GM19351 (cell line): ENCODE measurements around the gene MAPK13.
A peak's percentile ranks its signal among the peaks of the same experiment; 100 is the strongest.
"Not testable (repeated sequence)": the region's sequence is repeated elsewhere in the genome, so short reads cannot be mapped to it uniquely, and the experiment has no call there.

Experiments used
- ATAC-seq: cut with Tn5 transposase; IDR thresholded peaks from one replicate; pipeline ENCODE4 v1.9.1; 2021; ENCODE audit warnings: mild to moderate bottlenecking, moderate library complexity; ENCODE audit not compliant: unreplicated experiment

The MAPK13 gene

DNA sequence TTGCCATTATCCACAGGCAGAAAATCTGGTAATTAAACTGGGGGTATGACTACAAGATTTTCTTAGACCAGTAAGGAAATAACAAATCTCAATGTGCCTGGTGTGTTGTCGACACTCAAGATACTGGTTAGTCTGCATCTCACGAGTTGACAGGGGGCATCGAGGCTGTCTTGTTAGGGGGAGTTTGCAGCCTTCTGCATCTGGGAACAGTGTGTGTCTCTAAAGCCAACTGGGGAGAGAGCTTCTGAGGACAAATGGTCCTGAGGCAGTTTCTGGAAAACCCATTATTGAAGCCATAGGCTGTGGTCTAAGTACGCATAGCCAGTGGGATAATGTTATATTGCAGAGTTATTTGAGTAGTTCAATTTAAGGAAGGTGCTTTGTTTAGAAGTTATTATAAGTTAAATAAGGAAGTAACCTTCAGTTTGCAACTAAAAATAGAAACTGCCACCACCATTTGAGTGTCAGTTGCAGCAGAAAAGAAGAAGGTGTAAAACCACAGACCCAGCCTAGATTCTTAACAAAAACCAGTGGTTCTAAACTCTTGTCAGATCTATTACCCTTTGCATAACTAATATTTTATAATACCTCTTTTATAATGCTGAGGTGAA, 15.4 kb upstream of the MAPK13 start:
- peak; percentile 64 for ATAC-seq

DNA sequence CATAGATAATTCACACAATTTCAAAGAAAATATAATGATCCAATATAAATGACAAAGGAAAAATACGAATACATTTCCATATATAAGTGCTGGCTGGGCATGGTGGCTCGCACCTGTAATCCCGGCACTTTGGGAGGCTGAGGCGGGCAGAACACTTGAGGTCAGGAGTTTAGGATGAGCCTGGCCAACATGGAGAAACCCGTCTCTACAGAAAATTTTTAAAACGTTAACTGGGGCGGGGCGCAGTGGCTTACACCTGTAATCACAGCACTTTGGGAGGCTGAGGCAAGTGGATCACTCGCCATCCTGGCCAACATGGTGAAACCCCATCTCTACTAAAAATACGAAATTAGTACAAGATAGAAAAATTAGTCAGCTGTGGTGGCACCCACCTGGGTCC, 14.9 kb upstream of the MAPK13 start:
- ATAC-seq, result no peak

DNA sequence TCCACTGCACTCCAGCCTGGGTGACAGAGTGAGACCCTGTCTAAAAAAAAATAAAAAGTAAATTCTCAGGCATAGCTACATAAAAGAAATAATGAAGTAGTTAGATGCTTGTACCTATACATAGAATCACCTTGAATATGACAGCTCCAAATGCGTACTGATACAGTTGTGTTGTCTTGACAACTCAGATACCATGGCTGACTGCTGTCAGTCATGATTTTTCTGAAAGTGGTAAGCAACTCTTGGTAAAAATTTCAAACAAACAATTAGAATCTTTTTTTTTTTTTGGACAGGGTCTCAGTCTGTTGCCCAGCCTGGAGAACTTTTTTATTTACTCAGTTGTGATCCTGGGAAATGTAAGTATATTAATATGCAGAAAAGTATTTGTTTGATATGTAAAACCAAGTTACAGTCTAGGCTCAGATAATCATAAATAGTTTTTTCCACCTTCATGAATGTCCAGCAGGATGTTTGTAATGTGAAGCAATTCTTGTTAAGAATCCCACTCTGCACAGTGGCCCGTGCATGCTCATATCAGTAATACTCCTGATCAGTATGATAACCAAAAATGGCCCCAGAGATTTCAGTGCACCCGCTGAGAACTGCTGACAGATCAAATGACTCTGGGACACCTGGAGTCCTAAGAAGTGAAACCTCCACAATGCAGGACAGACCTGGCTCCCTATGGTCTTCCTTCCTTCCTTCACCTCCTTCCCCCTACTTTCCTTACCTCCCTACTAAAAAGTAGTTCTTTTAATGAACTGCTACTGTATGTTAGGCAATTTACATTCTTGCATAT, 14.0 kb upstream of the MAPK13 start:
- ATAC-seq, result no peak

DNA sequence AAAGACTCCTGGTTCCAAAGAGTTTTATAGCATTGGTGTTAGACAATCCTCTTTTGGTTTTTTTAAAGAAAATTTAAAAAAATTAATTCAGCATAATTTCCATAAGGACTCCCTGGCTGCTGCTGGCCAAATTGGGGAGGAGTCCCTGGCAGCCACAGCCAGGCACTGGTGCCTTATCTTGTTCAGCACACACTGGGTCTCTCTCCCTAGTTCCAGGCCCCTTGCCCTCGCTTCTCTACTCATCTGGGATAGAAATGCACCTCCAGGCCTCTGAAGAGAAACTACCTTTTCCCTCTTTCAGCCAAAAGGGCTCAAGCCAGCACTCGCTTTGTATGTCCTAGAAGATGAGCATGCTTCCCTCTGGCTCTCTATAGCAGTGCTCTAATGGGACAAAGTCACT, 13.4 kb upstream of the MAPK13 start:
- ATAC-seq, result no peak

DNA sequence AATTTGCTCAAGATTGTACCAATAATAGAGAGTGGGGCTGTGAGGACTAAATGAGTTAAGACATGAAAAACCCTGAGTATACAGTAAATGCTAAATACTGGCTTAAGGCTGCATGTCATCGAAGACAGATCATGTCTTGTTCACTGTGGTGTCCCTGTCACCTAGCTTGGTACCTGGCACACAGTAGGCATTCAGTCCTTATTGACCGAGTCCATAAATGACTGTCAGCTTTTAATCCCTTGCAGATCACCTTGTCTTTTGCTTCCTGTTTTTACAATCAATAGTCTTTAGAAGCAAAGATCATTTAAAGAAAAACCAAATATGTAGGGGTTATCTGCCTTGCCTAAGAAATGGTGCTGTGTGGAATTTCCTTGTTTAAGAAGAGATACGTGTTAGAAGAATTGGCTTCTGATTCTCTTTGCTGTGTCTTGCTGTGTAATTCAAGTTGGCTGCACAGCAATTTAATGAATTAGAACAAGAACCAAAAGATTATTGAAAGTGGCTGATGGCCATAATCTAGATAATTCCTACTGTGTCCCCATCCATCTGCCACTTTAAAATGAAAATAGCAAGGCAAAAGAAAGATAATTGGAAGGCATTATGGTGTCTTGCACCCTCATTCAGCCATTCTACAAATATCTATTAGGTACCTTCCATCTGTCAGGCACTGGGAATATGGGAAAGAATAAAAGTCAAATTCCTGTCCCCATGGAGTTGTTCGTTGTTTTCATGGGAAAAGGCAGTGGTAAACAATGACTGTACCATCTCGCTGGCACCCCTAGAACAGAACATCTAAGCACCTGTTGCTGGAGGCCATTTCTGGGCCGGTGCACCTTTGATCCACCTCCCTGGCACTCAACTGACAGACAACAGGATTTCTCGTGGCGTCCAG, 12.4 kb upstream of the MAPK13 start:
- no peak for ATAC-seq

DNA sequence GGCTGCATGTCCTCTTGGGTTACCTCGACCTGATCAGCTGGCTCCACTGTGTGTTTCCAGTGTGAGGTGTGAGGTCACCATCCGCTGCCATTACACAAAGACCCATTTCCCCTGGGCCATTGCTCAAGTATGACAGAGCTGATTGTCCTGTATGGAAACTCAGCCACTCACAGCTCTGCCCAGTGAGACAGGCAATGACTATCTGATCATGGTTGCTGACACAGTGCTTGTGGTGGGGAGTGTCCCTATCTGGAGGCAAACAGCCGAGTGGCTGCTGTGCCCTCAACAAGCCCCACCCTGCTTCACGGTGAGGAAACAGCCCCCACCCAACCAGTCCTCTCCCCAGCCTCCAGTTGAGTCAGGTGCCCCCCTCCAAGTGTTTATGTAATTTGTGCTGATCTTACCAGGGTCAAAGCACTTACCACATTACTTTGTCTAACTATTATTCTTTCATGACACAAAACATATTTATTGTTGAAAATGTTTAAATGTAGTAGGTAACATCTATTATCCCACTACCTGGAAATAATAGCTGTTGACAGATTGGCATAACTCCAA, 11.7 kb upstream of the MAPK13 start:
- ATAC-seq, result no peak

DNA sequence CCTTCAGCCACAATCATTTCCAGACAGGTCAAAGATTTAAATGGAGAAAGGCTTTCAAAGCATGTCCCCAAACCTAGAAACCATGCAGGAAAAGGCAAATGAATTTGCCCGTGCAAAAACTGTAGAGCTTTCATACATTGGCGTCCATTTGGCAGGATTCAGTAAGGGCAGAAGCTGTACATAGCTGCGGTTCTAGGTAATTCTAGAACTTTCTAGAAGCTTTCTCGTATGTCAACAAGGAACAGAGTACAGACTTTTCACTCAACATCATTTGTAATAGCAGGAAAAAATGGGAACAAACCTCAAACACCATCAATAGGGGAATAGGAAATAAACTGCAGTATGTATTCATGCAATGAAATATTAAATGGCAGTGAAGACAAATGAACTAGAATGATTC, 11.1 kb upstream of the MAPK13 start:
- no peak for ATAC-seq

DNA sequence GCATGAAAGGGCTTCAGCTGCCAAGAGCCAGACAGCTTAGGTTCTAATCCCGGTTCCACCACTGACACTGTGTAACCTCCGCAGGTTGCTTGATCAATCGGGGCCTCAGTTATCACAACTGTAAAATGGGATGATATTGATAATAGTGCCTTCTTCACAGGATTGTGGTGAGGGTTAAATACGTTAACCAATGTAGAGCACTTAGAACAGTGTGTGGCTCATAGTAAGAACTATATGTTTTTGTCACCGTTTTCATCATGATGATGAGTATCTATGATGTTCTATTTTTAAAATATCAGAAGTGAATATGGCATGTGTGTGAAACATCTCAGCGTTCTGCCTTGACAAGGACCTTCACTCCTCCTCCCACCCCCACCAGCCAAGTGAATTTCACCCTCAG, 10.3 kb upstream of the MAPK13 start:
- no peak for ATAC-seq

DNA sequence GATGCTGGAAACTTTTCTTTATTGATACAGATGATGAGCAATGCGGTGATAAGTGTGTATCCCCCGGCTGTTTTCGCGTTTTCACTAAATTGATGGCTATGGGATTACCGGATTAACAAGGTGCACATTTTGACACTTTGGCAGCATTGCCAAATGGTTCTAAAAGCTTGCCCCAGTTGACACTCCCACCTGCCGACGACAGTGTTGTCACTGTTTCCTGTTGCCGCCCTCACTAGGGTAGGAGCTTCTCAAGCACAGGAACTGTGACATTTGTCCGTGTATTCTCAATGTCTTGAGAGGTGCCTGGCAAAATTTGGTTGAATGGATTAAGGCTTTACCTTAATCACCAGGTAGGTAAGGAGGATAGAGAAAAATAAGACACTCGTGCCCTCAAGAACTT, 9.8 kb upstream of the MAPK13 start:
- ATAC-seq, result no peak

DNA sequence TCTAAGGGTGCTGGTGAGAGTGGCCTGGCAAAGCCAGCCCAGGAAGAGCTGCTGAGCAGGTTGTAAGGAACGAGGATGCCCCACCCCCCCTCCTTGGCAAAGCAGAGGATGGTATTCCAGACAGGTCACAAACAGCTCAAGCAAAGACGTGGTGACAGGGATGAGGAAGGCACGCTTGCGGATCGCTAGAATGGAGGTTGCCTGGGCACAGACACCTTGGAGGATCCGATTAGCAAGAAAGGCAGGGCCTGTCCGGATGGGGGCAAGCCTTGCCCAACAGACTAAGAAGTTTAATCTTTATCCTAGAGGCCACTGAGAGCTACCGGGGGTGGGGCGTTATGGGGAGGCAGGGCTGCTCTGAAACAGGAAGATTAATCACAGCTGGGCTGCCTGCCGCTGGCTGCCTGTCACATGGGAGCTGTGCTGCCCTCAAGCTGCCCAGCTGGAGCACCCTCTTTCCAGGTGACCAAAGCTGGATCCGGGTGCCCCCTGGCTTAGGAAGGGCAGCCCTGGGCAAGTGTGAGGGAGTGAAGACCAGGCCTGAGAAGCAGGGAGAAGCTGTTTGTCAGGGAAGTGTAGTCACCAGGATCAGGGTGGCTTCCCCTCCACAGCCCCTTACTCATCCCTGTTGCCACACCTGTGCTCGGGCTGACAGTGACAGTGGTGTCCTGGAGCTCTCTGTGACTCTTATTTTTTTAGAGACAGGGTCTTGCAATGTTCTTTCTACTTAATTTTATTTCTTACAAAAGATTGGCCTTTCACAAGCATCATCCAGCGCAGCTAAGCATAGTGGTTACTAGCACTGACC, 9.1 kb upstream of the MAPK13 start:
- ATAC-seq, result peak; percentile 44

DNA sequence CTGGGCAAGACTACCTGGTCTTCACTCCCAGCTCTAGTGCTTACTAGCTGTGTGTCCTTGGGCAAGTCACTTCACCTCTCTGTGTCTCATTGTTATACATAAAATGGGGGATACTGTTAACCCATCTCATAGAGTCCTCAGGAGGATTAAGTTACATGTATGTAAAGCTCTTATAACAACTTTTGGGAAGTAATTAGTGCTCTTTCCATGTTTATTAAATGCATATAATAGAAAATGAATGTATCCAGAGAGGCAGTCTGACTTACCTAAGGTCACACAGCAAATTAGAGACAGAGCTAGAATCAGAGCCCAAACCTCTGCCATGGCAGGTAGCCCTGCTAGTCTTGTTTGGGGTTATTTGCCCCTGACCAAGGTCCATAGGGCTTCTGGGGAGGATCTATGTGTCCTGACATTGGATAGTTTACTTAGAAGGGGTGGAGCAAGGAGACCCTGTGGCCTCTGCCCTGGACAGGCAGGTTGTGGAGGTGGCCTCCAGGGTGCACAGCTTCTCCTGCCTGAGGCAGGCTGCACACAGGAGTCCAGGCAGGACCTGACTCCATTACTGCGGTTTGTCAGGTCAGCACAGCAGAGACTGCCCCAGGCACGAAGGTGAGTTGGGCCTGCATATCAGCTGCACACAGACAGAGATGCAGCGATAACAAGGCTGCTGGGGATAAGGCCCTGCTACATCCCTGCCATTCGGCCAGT, 8.4 kb upstream of the MAPK13 start:
- no peak for ATAC-seq

DNA sequence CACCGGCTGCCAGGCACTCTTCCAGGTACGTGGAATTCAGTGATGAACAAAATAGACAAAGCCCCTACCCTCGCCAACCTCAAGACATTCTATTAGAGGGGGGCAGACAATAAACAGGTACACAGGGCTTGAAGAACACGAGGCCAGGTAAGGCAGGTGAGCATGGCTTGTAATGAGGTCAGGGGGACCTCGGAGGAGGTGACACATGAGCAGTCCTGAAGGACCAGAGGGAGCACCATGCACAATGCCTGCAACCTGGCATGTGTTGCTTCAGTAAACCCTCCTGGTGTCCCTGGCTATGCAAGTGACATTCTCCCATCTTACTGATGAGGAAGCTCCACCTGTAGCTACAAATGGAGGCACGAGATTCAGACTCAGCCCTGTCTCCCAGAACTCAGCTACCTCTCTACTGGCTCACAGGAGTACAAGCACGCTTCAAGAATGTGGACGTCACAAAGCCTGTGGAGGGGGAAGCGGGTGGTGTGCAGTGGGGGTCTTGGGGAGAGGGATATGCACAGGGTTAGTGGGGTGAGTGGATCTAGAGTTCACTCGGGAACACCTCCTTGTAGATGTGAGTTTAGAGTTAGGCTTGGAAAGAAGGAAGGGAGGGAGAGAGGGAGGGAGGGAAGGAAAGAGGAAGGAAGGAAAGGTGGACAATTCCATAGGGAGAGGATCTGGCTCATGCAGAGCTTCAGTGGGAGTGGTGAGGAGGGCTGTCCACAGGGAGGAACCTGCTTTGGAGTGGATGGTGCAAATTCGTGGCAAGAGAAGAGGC, 7.6 kb upstream of the MAPK13 start:
- no peak for ATAC-seq

DNA sequence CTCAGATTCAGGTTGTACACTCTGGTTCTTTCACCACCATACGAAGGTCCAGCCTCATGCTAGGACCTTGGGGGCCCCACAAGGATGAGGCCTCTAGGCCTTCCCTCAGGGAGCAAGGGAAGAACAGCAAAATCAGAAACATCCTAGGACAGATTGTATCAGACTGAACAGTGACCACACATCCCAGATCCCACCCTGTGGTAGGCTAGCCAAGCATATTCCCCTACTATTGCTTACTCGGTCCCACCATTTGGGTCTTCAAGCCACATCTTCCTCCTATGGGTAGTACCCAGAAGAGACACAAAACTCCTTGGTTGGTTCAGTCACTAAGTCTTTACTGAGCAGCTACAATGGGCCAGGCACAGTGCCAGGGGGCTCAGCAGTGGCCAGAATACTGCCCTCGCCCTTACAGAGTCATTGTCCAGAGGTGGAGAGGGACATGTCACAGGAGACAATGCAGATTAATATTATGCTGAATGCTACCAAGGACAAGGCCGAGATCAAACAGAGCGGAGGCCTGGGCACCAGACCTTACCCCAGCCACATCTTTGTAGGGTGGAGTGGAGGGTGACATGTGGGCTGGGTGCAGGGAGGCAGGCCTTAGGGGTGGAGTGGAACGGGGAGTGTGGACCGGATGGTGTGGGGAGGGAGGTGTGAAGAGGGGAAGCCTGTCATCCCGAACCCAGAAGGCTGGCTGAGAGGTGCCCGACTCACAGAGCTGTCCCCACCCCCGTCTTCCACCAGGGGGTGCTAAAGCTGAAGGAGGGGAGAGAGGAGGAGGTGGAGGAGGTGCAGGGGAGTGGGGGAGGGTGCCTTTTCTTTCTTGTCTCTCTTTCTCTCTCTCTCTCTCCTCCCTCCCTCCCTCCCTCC, 6.8 kb upstream of the MAPK13 start:
- ATAC-seq, result peak; percentile 59

DNA sequence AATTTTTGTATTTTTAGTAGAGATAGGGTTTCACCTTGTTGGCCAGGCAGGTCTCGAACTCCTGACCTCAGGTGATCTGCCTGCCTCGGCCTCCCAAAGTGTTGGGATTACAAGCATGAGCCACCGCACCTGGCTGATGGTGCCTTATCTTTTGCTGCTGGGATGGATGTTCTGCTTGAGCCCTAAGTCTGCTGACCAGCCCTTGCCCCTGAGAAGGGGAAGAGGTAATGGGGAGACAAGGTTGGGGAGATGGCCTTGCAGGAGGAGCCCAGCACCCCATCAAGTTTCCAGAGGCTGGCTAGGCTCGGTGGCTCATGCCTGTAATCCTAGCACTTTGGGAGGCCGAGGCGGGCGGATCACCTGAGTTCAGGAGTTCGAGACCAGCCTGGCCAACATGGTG, 6.0 kb upstream of the MAPK13 start:
- not testable (repeated sequence) for ATAC-seq

DNA sequence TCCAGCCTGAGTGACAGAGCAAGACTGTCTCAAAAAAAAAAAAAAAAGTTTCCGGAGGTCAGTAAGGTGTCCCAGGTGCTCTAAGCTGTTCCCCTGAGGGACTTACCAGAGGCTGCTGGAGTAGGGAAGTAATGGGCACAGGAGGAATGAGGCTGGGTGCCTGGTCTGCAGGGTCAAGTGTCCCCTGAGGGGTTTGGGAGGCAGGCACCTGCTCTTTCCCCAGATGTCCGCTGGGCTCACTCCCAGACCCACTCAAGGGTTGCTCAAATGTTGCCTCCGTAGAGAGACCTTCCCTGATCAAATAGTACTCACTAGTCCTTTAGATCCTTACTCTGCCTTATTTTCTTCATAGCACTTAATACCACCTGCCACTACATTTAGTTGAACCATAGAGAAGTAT, 5.4 kb upstream of the MAPK13 start:
- no peak for ATAC-seq

DNA sequence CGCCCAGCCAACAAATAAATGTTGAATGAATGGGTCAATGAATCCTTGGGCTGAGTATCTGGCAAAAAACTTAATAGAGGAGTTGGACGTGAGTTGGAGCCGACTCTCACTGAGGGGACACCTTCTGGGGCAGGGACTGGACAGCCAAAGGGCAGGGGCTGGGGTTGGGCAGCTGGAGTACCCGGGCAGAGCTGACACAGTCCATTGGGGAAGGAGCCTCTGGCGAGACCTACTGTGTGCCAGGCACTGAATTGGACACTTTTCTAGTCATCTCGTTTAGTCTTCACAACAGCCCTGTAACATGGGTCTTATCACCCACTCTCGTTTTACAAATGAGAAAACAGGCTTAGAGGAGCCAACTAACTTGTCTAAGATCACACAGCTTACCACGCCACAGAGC, 4.7 kb upstream of the MAPK13 start:
- ATAC-seq, result no peak

DNA sequence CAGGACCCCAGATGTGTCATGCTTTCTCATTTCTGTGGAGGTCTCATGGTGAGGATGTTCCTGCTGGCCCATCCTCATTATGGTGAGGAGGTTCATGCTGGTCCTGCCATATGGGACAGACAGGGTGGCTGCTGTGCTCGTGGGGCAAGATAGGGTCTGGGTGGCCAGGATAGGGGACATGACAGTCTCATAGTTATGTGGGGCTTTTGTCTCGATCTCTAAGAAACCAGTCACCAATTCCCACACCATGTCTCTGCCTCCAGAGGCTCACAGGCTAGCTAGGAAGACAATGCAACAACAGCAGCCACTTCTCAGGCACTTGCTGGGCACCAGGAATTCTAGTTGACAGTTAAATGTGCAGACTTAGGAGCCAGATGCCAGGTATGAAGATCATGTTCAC, 4.2 kb upstream of the MAPK13 start:
- no peak for ATAC-seq
